ENCODE measurements around the gene CLTRN. TPM values are rescaled to one million over a fixed set of nuclear protein-coding genes. Genes with fewer than 3 reads are reported as not detected.

Gene CLTRN
- total RNA-seq, 2 donors from 2014 or later = 1.8 to 8.5 TPM

DNA sequence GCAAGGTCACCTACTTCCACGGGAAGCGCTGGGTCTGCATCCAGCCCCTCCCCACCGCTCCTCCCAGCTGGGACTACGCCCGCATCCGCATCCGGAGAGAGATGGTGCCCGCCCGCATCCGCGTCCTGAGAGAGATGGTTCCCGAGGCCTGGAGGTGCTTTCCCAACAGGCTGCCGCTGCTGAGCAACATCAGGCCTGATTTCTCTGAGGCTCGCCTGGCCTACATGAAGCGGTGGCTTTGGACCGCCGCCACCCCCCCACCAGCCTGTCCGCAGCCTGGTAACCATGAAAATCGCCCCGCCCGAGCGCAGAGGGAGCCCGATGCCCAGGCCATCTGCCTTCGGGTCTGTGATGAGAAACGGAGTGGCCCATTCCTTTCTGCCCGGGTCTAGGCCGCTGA is 18.1 kb downstream of the CLTRN start:
- WGBS, 2 experiments (ENCODE audit: insufficient coverage in 1 of 2, insufficient read length in 1 of 2) = 97 to 100% methylated on average over 1 to 27 of the region's 27 CpGs

GRCh38 chrX:15646031-15646430 is 18.6 kb downstream of the CLTRN start:
- TF ChIP-seq, protein P1, sequence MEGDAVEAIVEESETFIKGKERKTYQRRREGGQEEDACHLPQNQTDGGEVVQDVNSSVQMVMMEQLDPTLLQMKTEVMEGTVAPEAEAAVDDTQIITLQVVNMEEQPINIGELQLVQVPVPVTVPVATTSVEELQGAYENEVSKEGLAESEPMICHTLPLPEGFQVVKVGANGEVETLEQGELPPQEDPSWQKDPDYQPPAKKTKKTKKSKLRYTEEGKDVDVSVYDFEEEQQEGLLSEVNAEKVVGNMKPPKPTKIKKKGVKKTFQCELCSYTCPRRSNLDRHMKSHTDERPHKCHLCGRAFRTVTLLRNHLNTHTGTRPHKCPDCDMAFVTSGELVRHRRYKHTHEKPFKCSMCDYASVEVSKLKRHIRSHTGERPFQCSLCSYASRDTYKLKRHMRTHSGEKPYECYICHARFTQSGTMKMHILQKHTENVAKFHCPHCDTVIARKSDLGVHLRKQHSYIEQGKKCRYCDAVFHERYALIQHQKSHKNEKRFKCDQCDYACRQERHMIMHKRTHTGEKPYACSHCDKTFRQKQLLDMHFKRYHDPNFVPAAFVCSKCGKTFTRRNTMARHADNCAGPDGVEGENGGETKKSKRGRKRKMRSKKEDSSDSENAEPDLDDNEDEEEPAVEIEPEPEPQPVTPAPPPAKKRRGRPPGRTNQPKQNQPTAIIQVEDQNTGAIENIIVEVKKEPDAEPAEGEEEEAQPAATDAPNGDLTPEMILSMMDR (conservative IDR thresholded peaks at IDR 0.05) = no peak
- H3K4me3 Mint-ChIP-seq = no peak overlapping the region
- H3K36me3 Mint-ChIP-seq (ENCODE audit: low read depth) = no peaks in the 10 kb centered on the region
- Histone ChIP-seq H3K4me3 (ENCODE audit: low read length) (no peak overlapping the region), H3K9ac (ENCODE audit: extremely low read depth, low read length, poor library complexity, severe bottlenecking) (no peak overlapping the region), H3K27me3 (ENCODE audit: control insufficient read depth, insufficient read depth, low read length, poor library complexity, severe bottlenecking) (no peaks in the 10 kb centered on the region), H3K4me1 (ENCODE audit: control insufficient read depth, insufficient read depth, low read length) (no peaks in the 10 kb centered on the region), H3K27ac (ENCODE audit: low read depth, low read length) (no peak overlapping the region), H3K9me3 (ENCODE audit: control insufficient read depth, low read length) (no peaks in the 10 kb centered on the region), H3K36me3 (ENCODE audit: control insufficient read depth, insufficient read depth, low read length) (peaks cover 3% of the 10 kb centered on the region)
- H3K4me1 Mint-ChIP-seq = peaks cover 14% of the 10 kb centered on the region
- H3K27me3 Mint-ChIP-seq (ENCODE audit: insufficient read depth) = no peaks in the 10 kb centered on the region
- no peaks in the 10 kb centered on the region for H3K9me3 Mint-ChIP-seq
- no peak overlapping the region for H3K27ac Mint-ChIP-seq
- DNase-seq = no peak
- WGBS, 2 experiments (ENCODE audit: insufficient coverage in 1 of 2, insufficient read length in 1 of 2) = 97 to 100% methylated on average over 6 to 15 of the region's 15 CpGs

More for the DNA sequence above, 18.1 kb downstream of the CLTRN start:
- Histone ChIP-seq H3K27ac (ENCODE audit: low read depth, low read length) (no peak overlapping the region), H3K9ac (ENCODE audit: extremely low read depth, low read length, poor library complexity, severe bottlenecking) (no peak overlapping the region), H3K36me3 (ENCODE audit: control insufficient read depth, insufficient read depth, low read length) (peaks cover 3% of the 10 kb centered on the region), H3K9me3 (ENCODE audit: control insufficient read depth, low read length) (no peaks in the 10 kb centered on the region), H3K4me3 (ENCODE audit: low read length) (no peak overlapping the region), H3K4me1 (ENCODE audit: control insufficient read depth, insufficient read depth, low read length) (no peaks in the 10 kb centered on the region), H3K27me3 (ENCODE audit: control insufficient read depth, insufficient read depth, low read length, poor library complexity, severe bottlenecking) (no peaks in the 10 kb centered on the region)
- Mint-ChIP-seq H3K4me1 (peaks cover 14% of the 10 kb centered on the region), H3K9me3 (no peaks in the 10 kb centered on the region), H3K4me3 (no peak overlapping the region), H3K36me3 (ENCODE audit: low read depth) (no peaks in the 10 kb centered on the region), H3K27ac (no peak overlapping the region), H3K27me3 (ENCODE audit: insufficient read depth) (no peaks in the 10 kb centered on the region)
- TF ChIP-seq, protein P1 (conservative IDR thresholded peaks at IDR 0.05) = no peak
- no peak for DNase-seq

GRCh38 chrX:15645266-15645665 is 19.3 kb downstream of the CLTRN start:
- no peaks in the 10 kb centered on the region for H3K4me1 ChIP-seq (ENCODE audit: control insufficient read depth, insufficient read depth, low read length)
- WGBS, 2 experiments (ENCODE audit: insufficient coverage in 1 of 2, insufficient read length in 1 of 2) = 96% methylated on average over 2 of the region's 3 CpGs; no CpG with 5 or more reads in 1 of the 2 experiments
- Mint-ChIP-seq H3K36me3 (ENCODE audit: low read depth) (no peaks in the 10 kb centered on the region), H3K4me1 (peaks cover 14% of the 10 kb centered on the region), H3K4me3 (no peak overlapping the region), H3K27me3 (ENCODE audit: insufficient read depth) (no peaks in the 10 kb centered on the region), H3K9me3 (no peaks in the 10 kb centered on the region), H3K27ac (peak overlapping the region; percentile 19)
- no peak overlapping the region for H3K9ac ChIP-seq (ENCODE audit: extremely low read depth, low read length, poor library complexity, severe bottlenecking)
- no peak for DNase-seq
- no peak overlapping the region for H3K27ac ChIP-seq (ENCODE audit: low read depth, low read length)
- no peaks in the 10 kb centered on the region for H3K27me3 ChIP-seq (ENCODE audit: control insufficient read depth, insufficient read depth, low read length, poor library complexity, severe bottlenecking)
- H3K4me3 ChIP-seq (ENCODE audit: low read length) = no peak overlapping the region
- no peaks in the 10 kb centered on the region for H3K9me3 ChIP-seq (ENCODE audit: control insufficient read depth, low read length)
- peaks cover 3% of the 10 kb centered on the region for H3K36me3 ChIP-seq (ENCODE audit: control insufficient read depth, insufficient read depth, low read length)
- TF ChIP-seq, protein P1 (conservative IDR thresholded peaks at IDR 0.05) = peak; percentile 60
